PC-3 (cell line): ENCODE results near the gene SMIM7. TPM values are rescaled to one million over a fixed set of nuclear protein-coding genes. Genes with fewer than 3 reads are reported as not detected.

ENCODE experiments used
- ATAC-seq: fragments of 200-7000 bp; cut with Tn5 transposase; 2 replicates; pipeline ENCODE4 v1.9.1; 2020; ENCODE audit warnings: mild to moderate bottlenecking, moderate library complexity
- BruUV-seq: library from RNA; stranded (reverse); fragments of 400-500 nt; replicated peaks from 2 replicates; lab custom pipeline; 2021; lab: Mats Ljungman, UMichigan
- CTCF ChIA-PET: fragments of 300-600 bp; sonication (Branson Sonifier 250); formaldehyde crosslinking; loops from one replicate; lab custom pipeline; 2022; ENCODE audit warnings: antibody characterized with exemption; lab: Charles Lee
- POLR2A ChIA-PET: fragments of 300-600 bp; sonication (Branson Sonifier 250); formaldehyde crosslinking; loops from one replicate; lab custom pipeline; 2022; ENCODE audit warnings: antibody characterized with exemption; ENCODE audit not compliant: unreplicated experiment; lab: Charles Lee
- DNase-seq: peaks from one replicate; pipeline ENCODE4 v3.0.0-alpha.2; 2015
- H2AFZ ChIP-seq: fragments of 300-600 bp; sonication (generic); 2 replicates; pipeline ENCODE4 v1.6.0; 2016; ENCODE audit warnings: antibody characterized with exemption, low read length
- H3F3A ChIP-seq: fragments of 300-600 bp; sonication (generic); one replicate; pipeline ENCODE4 v1.6.0; 2017; ENCODE audit warnings: antibody characterized with exemption, low read length, control low read depth, mild to moderate bottlenecking; ENCODE audit not compliant: unreplicated experiment
- H3K27ac ChIP-seq: fragments of 300-600 bp; sonication (generic); 2 replicates; pipeline ENCODE4 v1.5.1; 2016; ENCODE audit warnings: mild to moderate bottlenecking, low read length
- H3K27me3 ChIP-seq: fragments of 300-600 bp; sonication (generic); 2 replicates; pipeline ENCODE4 v1.6.1; 2016; ENCODE audit warnings: low read length, mixed read lengths
- H3K36me3 ChIP-seq: fragments of 300-600 bp; sonication (generic); 2 replicates; pipeline ENCODE4 v1.6.1; 2016; ENCODE audit warnings: low read depth, mixed run types, low read length, mixed read lengths
- H3K4me1 ChIP-seq: fragments of 300-600 bp; sonication (generic); 2 replicates; pipeline ENCODE4 v1.5.1; 2016; ENCODE audit warnings: low read length; ENCODE audit not compliant: insufficient read depth
- H3K4me2 ChIP-seq: fragments of 300-600 bp; sonication (generic); 2 replicates; pipeline ENCODE4 v1.6.0; 2016; ENCODE audit warnings: low read length
- H3K4me3 ChIP-seq: fragments of 300-600 bp; sonication (generic); 2 replicates; pipeline ENCODE4 v1.5.1; 2016; ENCODE audit warnings: mild to moderate bottlenecking, low read length, mixed read lengths
- H3K79me2 ChIP-seq: fragments of 300-600 bp; sonication (generic); 2 replicates; pipeline ENCODE4 v1.6.1; 2017; ENCODE audit warnings: low read length, mixed read lengths
- H3K9ac ChIP-seq: fragments of 300-600 bp; sonication (generic); 2 replicates; pipeline ENCODE4 v1.6.0; 2016; ENCODE audit warnings: mild to moderate bottlenecking, low read length
- H3K9me2 ChIP-seq: fragments of 300-600 bp; sonication (generic); replicated peaks from 2 replicates; pipeline ENCODE4 v1.6.1; 2016; ENCODE audit warnings: mixed run types, low read length, mixed read lengths
- H3K9me3 ChIP-seq: fragments of 300-600 bp; sonication (generic); 2 replicates; pipeline ENCODE4 v1.6.1; 2016; ENCODE audit warnings: low read length, mixed read lengths
- H4K20me1 ChIP-seq: fragments of 300-600 bp; sonication (generic); 2 replicates; pipeline ENCODE4 v1.6.1; 2016; ENCODE audit warnings: low read length, mixed read lengths
- CTCF ChIP-seq: fragments of 300-600 bp; sonication (generic); conservative IDR thresholded peaks from 2 replicates; pipeline ENCODE4 v1.5.1; 2017; ENCODE audit warnings: antibody characterized with exemption, low read depth, mild to moderate bottlenecking, low read length
- EZH2 ChIP-seq: fragments of 300-600 bp; sonication (generic); IDR thresholded peaks from one replicate; pipeline ENCODE4 v1.6.1; 2017; ENCODE audit warnings: antibody characterized with exemption, mild to moderate bottlenecking, low read length; ENCODE audit not compliant: unreplicated experiment
- EZH2phosphoT487 ChIP-seq: fragments of 300-600 bp; sonication (generic); IDR thresholded peaks from 2 replicates; pipeline ENCODE4 v1.6.1; 2018; ENCODE audit warnings: mild to moderate bottlenecking, antibody characterized with exemption, low read length, borderline replicate concordance
- intact Hi-C: fragments of 100-400 bp; cut with micrococcal nuclease; formaldehyde crosslinking; loops from 2 replicates; pipeline ENCODE4 v1.9.0; 2023
- total RNA-seq: library from RNA; depleted of rRNA; stranded (reverse); fragments of >200 nt; gene quantifications from 2 replicates; pipeline ENCODE4 v1.2.3, GENCODE V29; 2014

The SMIM7 gene
- total RNA-seq, 1 experiment from 2014 or later: 74.1 TPM

GRCh38 chr19:16668176-16668575, 8.2 kb upstream of the SMIM7 start:
- BruUV-seq: no TSS peak
- H3K4me2 ChIP-seq: no peak overlapping the region
- DNase-seq (no peak), ATAC-seq (no peak)
- POLR2A ChIA-PET: no interaction called here
- no peaks in the 10 kb centered on the region for H3F3A ChIP-seq
- H2AFZ ChIP-seq: no peak overlapping the region
- no peaks in the 10 kb centered on the region for H3K79me2 ChIP-seq
- H3K27me3 ChIP-seq: no peaks in the 10 kb centered on the region
- H3K4me3 ChIP-seq: no peak overlapping the region
- TF ChIP-seq EZH2phosphoT487: no peak
- TF ChIP-seq CTCF: no peak
- no peak for TF ChIP-seq EZH2
- no peaks in the 10 kb centered on the region for H3K9me2 ChIP-seq
- CTCF ChIA-PET: no interaction called here
- H4K20me1 ChIP-seq: no peaks in the 10 kb centered on the region
- H3K36me3 ChIP-seq: no peaks in the 10 kb centered on the region
- H3K27ac ChIP-seq: no peak overlapping the region
- H3K9me3 ChIP-seq: no peaks in the 10 kb centered on the region
- intact Hi-C loops: no loop called here
- no peak overlapping the region for H3K9ac ChIP-seq
- H3K4me1 ChIP-seq: no peaks in the 10 kb centered on the region

GRCh38 chr19:16661480-16662034, 1.6 kb upstream of the SMIM7 start:
- H3K9ac ChIP-seq: peak overlapping the region; percentile 52; the same call in 1 of the 2 replicates
- DNase-seq (no peak), ATAC-seq (no peak)
- no peaks in the 10 kb centered on the region for H3K9me3 ChIP-seq
- TF ChIP-seq EZH2phosphoT487 (no peak), CTCF (no peak)
- intact Hi-C loops: no loop called here
- no TSS peak for BruUV-seq
- peaks cover 16% of the 10 kb centered on the region for H4K20me1 ChIP-seq
- no peak overlapping the region for H3K27ac ChIP-seq
- no peaks in the 10 kb centered on the region for H3F3A ChIP-seq
- POLR2A ChIA-PET: no interaction called here
- H2AFZ ChIP-seq: peak overlapping the region; percentile 87
- peaks cover 9% of the 10 kb centered on the region; the same call in 1 of the 2 replicates for H3K36me3 ChIP-seq
- H3K4me1 ChIP-seq: peaks cover 8% of the 10 kb centered on the region
- H3K4me3 ChIP-seq: peak overlapping the region; percentile 88
- peak overlapping the region; percentile 100 for H3K4me2 ChIP-seq
- H3K79me2 ChIP-seq: peaks cover 35% of the 10 kb centered on the region
- no peaks in the 10 kb centered on the region for H3K9me2 ChIP-seq
- H3K27me3 ChIP-seq: no peaks in the 10 kb centered on the region
- CTCF ChIA-PET: no interaction called here

GRCh38 chr19:16660763-16661479, 977 bp upstream of the SMIM7 start, which contains the start of gene TMEM38A:
TMEM38A (plus strand) TSS chr19:16661139; CDS start chr19:16661218, 79 bp downstream.
- BruUV-seq: no TSS peak
- peaks cover 8% of the 10 kb centered on the region for H3K4me1 ChIP-seq
- no peaks in the 10 kb centered on the region for H3F3A ChIP-seq
- ATAC-seq: peak; percentile 42
- POLR2A ChIA-PET: interaction anchor here (0.7 kb wide), 2 partner anchors 52 to 92 kb away, joined by 3 to 8 read pairs; no protein-coding TSS in a partner anchor
- peak within 1 kb of the TSS; percentile 98 for H2AFZ ChIP-seq
- DNase-seq: peak; percentile 45
- no peak for TF ChIP-seq EZH2phosphoT487
- TF ChIP-seq EZH2: no peak
- TF ChIP-seq CTCF: no peak
- intact Hi-C loops: no loop called here
- peak within 1 kb of the TSS; percentile 77 for H3K27ac ChIP-seq
- no peaks in the 10 kb centered on the region for H3K27me3 ChIP-seq
- no peaks in the 10 kb centered on the region for H3K9me3 ChIP-seq
- peaks cover 10% of the 10 kb centered on the region; the same call in 1 of the 2 replicates for H3K36me3 ChIP-seq
- peaks cover 40% of the 10 kb centered on the region for H3K79me2 ChIP-seq
- H3K9ac ChIP-seq: peak within 1 kb of the TSS; percentile 96
- CTCF ChIA-PET: no interaction called here
- H3K9me2 ChIP-seq: no peaks in the 10 kb centered on the region
- H4K20me1 ChIP-seq: peaks cover 16% of the 10 kb centered on the region
- H3K4me2 ChIP-seq: peak within 1 kb of the TSS; percentile 100
- peak within 1 kb of the TSS; percentile 88 for H3K4me3 ChIP-seq
